Psoas muscle (tissue), 8 donors: ENCODE data around the gene FOXM1. TPM values are rescaled to one million over a fixed set of nuclear protein-coding genes. Genes with fewer than 3 reads are reported as not detected.
A peak's percentile ranks its signal among the peaks of the same experiment; 100 is the strongest.

Experiments
- ATAC-seq, 4 donors: fragments of 200-7000 bp; cut with Tn5 transposase; one replicate each; pipeline ENCODE4 v1.9.1; 2020; ENCODE audit warnings: moderate library complexity in 3 of 4, mild to moderate bottlenecking in 2 of 4
- DNase-seq, 2 donors: peaks; one replicate each; pipeline ENCODE4 v3.0.0-alpha.2; 2020
- H3K27ac ChIP-seq: fragments of 200-600 bp; one replicate; pipeline ENCODE4 v1.8.0; 2022
- H3K27me3 ChIP-seq, 3 donors: fragments of 200-600 bp in 1 of 3; one replicate each; pipeline versions ENCODE4 v1.6.1 to v1.8.0; 2013 to 2022; ENCODE audit warnings: low read length in 2 of 3, mild to moderate bottlenecking in 2 of 3, moderate library complexity in 1 of 3; ENCODE audit not compliant: insufficient read depth in 3 of 3
- H3K36me3 ChIP-seq, 2 donors: fragments of 200-600 bp in 1 of 2; one replicate each; pipeline versions ENCODE4 v1.6.1 to v1.8.0; 2013 to 2022; ENCODE audit warnings: low read depth in 1 of 2, mild to moderate bottlenecking in 1 of 2, moderate library complexity in 1 of 2; ENCODE audit not compliant: insufficient read depth in 1 of 2
- H3K4me1 ChIP-seq: fragments of 200-600 bp; one replicate; pipeline ENCODE4 v1.8.0; 2022
- H3K4me3 ChIP-seq: fragments of 200-600 bp; one replicate; pipeline ENCODE4 v1.8.0; 2022; ENCODE audit warnings: mild to moderate bottlenecking
- H3K9me3 ChIP-seq: fragments of 200-600 bp; one replicate; pipeline ENCODE4 v1.8.0; 2022
- CTCF ChIP-seq: fragments of 200-600 bp; IDR thresholded peaks from one replicate; pipeline ENCODE4 v1.8.0; 2022; ENCODE audit warnings: antibody characterized with exemption
- WGBS, 3 donors: extraction: QIAGEN DNeasy Blood & Tissue Kit; methylation state at CpG; one replicate each; pipeline versions ENCODE4 v1.1.6 to v1.1.7; 2013; 5-methylcytosine and 5-hydroxymethylcytosine counted together
- intact Hi-C, 2 donors: fragments of 100-400 bp; cut with DNase I; formaldehyde crosslinking; loops; one replicate each; pipeline versions ENCODE4 v1.11.0 to v1.14.2; 2022
- polyA plus RNA-seq, 3 donors: library from polyadenylated mRNA; stranded (reverse); fragments of 200-250 nt; gene quantifications; one replicate each; pipeline ENCODE4 v1.2.3, GENCODE V29; 2013
- total RNA-seq, 4 donors: library from RNA; stranded (reverse); fragmentation: NEBNext Ultra II Directional in 2 of 4; extraction: Animal tissue kit (Norgen Biotek cat#: 25700) in 2 of 4; gene quantifications; one replicate each; pipeline versions ENCODE4 v1.2.1 to v1.2.4, GENCODE V29; 2021 to 2023
- donor health status: healthy with polysubstance abuse.
- donor health status: DM: no; HTN: no; CAD: no; lungs with moderate emphysema.
- donor health status: Bipolar disorder and iron deficiency.
- donor health status: healthy.
- donor health status: DM: yes; HTN: yes; CAD: no.
- donor health status: DM: no; HTN: no; CAD: no.
- donor health status: DM: no; HTN: no; CAD: no.
- donor health status: DM: yes; HTN: yes; CAD: no.

Gene FOXM1
- total and polyA plus RNA-seq, 7 donors = 0.15 to 0.59 (median 0.18) TPM; not detected in 1

DNA sequence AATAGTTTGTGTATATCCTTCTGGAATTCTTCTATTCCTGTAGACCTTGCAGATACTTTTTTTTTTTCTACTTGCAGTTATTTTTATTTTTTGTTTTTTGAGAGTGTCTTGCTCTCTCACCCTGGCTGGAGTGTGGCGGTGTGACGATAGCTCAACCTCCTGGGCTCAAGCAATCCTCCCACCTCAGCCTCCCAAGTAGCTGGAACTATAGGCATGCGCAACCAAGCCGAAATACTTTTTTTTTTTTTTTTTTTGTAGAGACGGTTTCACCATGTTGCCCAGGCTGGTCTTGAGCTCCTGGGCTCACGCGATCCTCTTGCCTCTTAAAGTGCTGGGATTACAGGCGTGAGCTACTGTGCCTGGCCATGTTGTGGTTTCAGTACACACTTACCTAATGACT is 23.7 kb upstream of the FOXM1 start:
- Histone ChIP-seq H3K9me3 (no peaks in the 10 kb centered on the region), H3K27ac (peak overlapping the region; percentile 64), H3K27me3 (no peaks in the 10 kb centered on the region), H3K4me1 (peaks cover 30% of the 10 kb centered on the region), H3K4me3 (no peak overlapping the region), H3K36me3 (no peaks in the 10 kb centered on the region)
- WGBS, 3 donors = 85 to 94% (median 89%) methylated on average over 8 of the region's 8 CpGs
- TF ChIP-seq CTCF = no peak
- DNase-seq = no peak
- peak in 1 of 4 donors; percentile 49 for ATAC-seq
- intact Hi-C loops = no loop called here

- 96 to 99% (median 98%) methylated on average over 5 of the region's 5 CpGs for WGBS, 3 donors
- no peak overlapping the region for H3K4me3 ChIP-seq
- ATAC-seq = no peak
- intact Hi-C loops = no loop called here
- H3K9me3 ChIP-seq = no peaks in the 10 kb centered on the region
- TF ChIP-seq CTCF = no peak
- H3K4me1 ChIP-seq = peaks cover 44% of the 10 kb centered on the region
- H3K27ac ChIP-seq = no peak overlapping the region
- DNase-seq = no peak
- no peaks in the 10 kb centered on the region for H3K36me3 ChIP-seq
- H3K27me3 ChIP-seq = no peaks in the 10 kb centered on the region
These were observed 20.4 kb upstream of the FOXM1 start for GRCh38 chr12:2897418-2897817.

DNA sequence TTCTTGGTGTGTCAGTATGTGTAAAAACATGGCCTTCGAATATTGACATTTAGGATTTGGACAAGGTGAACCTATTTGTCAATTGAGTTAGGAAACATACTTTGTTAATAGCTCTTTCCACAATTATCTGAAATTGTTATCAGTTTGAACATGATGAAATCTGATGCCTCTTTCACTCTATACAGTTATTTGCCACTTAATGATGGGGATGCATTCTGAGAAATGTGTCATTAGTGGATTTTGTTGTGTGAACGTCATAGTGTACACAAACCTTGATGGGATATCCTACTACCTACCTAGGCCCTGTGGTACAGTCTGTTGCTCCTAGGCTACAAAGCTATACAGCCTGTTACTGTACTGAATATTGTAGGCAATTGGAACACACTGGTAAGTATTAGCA is 18.5 kb upstream of the FOXM1 start:
- intact Hi-C loops = no loop called here
- 65 to 71% (median 65%) methylated on average over 2 of the region's 2 CpGs for WGBS, 3 donors
- H3K9me3 ChIP-seq = no peaks in the 10 kb centered on the region
- no peak overlapping the region for H3K4me3 ChIP-seq
- DNase-seq (no peak), ATAC-seq (no peak)
- no peaks in the 10 kb centered on the region for H3K27me3 ChIP-seq
- H3K36me3 ChIP-seq = no peaks in the 10 kb centered on the region
- no peak for TF ChIP-seq CTCF
- H3K27ac ChIP-seq = no peak overlapping the region
- H3K4me1 ChIP-seq = peaks cover 32% of the 10 kb centered on the region

DNA sequence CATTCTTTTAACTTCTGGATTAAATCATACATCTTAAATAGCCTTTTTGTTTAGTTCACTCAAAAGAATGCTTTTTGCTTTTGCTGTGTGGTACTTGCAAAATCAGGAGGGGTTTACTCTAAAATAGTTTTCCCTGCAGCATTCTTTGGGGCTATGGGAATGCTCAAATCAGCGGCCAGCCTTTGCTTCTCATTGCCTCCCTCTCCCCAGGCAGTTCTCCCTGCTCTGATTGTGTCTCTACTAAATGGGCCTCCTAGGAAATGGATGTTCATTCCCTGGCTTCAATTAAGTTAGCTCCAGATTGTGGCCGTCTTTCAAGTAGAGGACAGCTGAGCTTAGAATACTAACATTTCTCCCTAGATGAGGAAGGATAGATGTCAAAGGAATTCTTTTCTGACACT is 18.1 kb upstream of the FOXM1 start:
- no peaks in the 10 kb centered on the region for H3K27me3 ChIP-seq
- H3K9me3 ChIP-seq = no peaks in the 10 kb centered on the region
- no peak for DNase-seq
- no peak overlapping the region for H3K4me3 ChIP-seq
- peaks cover 35% of the 10 kb centered on the region for H3K4me1 ChIP-seq
- no peak overlapping the region for H3K27ac ChIP-seq
- intact Hi-C loops = no loop called here
- H3K36me3 ChIP-seq = no peaks in the 10 kb centered on the region
- 25 to 73% (median 54%) methylated on average over 2 of the region's 2 CpGs for WGBS, 3 donors
- no peak for TF ChIP-seq CTCF
- no peak for ATAC-seq

DNA sequence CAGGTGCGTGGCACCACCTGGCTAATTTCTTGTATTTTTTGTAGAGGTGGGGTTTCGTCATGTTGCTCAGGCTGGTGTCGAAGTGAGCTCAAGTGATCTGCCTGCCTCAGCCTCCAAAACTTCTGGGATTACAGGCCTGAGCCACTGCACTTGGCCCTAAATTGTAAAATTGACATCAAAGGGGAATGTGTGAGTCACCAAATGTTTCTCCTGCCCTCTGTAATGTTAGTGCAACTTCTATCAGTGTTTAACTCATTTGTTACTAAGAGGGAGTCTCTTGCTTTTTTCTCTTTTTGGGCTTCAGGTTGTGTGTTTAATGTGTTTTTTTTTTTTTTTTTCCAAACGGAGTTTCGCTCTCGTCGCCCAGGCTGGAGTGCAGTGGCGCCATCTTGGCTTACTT is 16.0 kb upstream of the FOXM1 start:
- H3K36me3 ChIP-seq = no peaks in the 10 kb centered on the region
- DNase-seq = peak in 1 of 2 donors; percentile 29
- no peak overlapping the region for H3K4me3 ChIP-seq
- ATAC-seq = no peak
- intact Hi-C loops = no loop called here
- H3K4me1 ChIP-seq = peaks cover 35% of the 10 kb centered on the region
- no peak for TF ChIP-seq CTCF
- H3K9me3 ChIP-seq = no peaks in the 10 kb centered on the region
- WGBS, 3 donors = 86 to 88% (median 88%) methylated on average over 8 of the region's 8 CpGs
- no peaks in the 10 kb centered on the region for H3K27me3 ChIP-seq
- H3K27ac ChIP-seq = peak overlapping the region; percentile 36
